ENCODE data around the gene WDR81. TPM values are rescaled to one million over a fixed set of nuclear protein-coding genes. Genes with fewer than 3 reads are reported as not detected.

Gene WDR81
- total and polyA plus RNA-seq, 10 of the 15 experiments (the other 5 are each of a cell fraction or from before 2014, with no cell fraction given), result 0.13 to 22.4 (median 7.3) TPM; not detected in 1

GRCh38 chr17:1785930-1786329, 61.4 kb downstream of the WDR81 start (continued):
- TF ChIP-seq, protein P1, sequence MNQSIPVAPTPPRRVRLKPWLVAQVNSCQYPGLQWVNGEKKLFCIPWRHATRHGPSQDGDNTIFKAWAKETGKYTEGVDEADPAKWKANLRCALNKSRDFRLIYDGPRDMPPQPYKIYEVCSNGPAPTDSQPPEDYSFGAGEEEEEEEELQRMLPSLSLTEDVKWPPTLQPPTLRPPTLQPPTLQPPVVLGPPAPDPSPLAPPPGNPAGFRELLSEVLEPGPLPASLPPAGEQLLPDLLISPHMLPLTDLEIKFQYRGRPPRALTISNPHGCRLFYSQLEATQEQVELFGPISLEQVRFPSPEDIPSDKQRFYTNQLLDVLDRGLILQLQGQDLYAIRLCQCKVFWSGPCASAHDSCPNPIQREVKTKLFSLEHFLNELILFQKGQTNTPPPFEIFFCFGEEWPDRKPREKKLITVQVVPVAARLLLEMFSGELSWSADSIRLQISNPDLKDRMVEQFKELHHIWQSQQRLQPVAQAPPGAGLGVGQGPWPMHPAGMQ (IDR thresholded peaks at IDR 0.05; ENCODE audit: borderline replicate concordance), result no peak
- TF ChIP-seq HDGF (IDR thresholded peaks at IDR 0.05) (no peak), TCF7 (IDR thresholded peaks at IDR 0.05; ENCODE audit: borderline replicate concordance) (no peak), SMAD5 (IDR thresholded peaks at IDR 0.05; ENCODE audit: low read depth) (no peak), CBX5 (IDR thresholded peaks at IDR 0.05; ENCODE audit: low read depth) (no peak)

GRCh38 chr17:1786708-1787107, 62.2 kb downstream of the WDR81 start:
- Histone ChIP-seq H3K27me3 (replicated peaks in 1 of 2; ENCODE audit: control insufficient read depth in 2 of 2, insufficient read depth in 2 of 2, low read length in 1 of 2) (no peaks in the 10 kb centered on the region), H3K36me3 (ENCODE audit: control insufficient read depth in 2 of 2, insufficient read depth in 2 of 2, low read length in 1 of 2) (peaks cover 12 to 14% of the 10 kb centered on the region in 2 experiments), H3K9ac (ENCODE audit: control insufficient read depth, insufficient read depth, low read length) (no peak overlapping the region), H3K4me1 (ENCODE audit: control insufficient read depth, insufficient read depth, low read length) (no peaks in the 10 kb centered on the region), H3K9me3 (replicated peaks; ENCODE audit: control insufficient read depth, insufficient read depth, low read length) (no peaks in the 10 kb centered on the region), H3K4me2 (ENCODE audit: control insufficient read depth, insufficient read depth) (no peak overlapping the region), H3K27ac (ENCODE audit: control insufficient read depth, insufficient read depth) (no peak overlapping the region), H3K79me2 (ENCODE audit: control insufficient read depth, insufficient read depth, low read length) (no peaks in the 10 kb centered on the region), H4K20me1 (ENCODE audit: control insufficient read depth, insufficient read depth) (no peaks in the 10 kb centered on the region), H3K4me3 (no peak overlapping the region), H2AFZ (ENCODE audit: control insufficient read depth, low read depth, low read length) (no peak overlapping the region)
- ChIA-PET RAD21 (ENCODE audit: unreplicated experiment) (interaction anchor here (0.6 kb wide), 1 partner anchor 9 kb away, joined by 3 read pairs; no protein-coding TSS in a partner anchor), SMC1A (ENCODE audit: uncharacterized antibody, unreplicated experiment) (interaction anchor here (0.5 to 0.8 kb wide), 2 partner anchors 66 to 567 kb away, joined by 3 to 4 read pairs; no protein-coding TSS in a partner anchor), CTCF (interaction anchor here (8.5 kb wide), 1 partner anchor 66 kb away, joined by 121 read pairs; no protein-coding TSS in a partner anchor), POLR2A (no interaction called here)
- intact Hi-C loops (cut with micrococcal nuclease; ENCODE audit: unreplicated experiment), result loop anchor here (10.0 kb wide), 1 partner anchor 122 kb away; no protein-coding TSS in a partner anchor
- in situ Hi-C loops (cut with MboI), result no loop called here
- FAIRE-seq (no peak), DNase-seq (ENCODE audit: low read depth, low spot score) (no peak), ATAC-seq (no peak)
- TF ChIP-seq IRF4 (IDR thresholded peaks at IDR 0.05; ENCODE audit: low read depth, low read length), result no peak
- TF ChIP-seq CHD2 (IDR thresholded peaks at IDR 0.05; ENCODE audit: borderline replicate concordance, low read depth, low read length), result no peak
- TF ChIP-seq NR2F1 (conservative IDR thresholded peaks at IDR 0.05), result no peak
- TF ChIP-seq, protein P2, sequence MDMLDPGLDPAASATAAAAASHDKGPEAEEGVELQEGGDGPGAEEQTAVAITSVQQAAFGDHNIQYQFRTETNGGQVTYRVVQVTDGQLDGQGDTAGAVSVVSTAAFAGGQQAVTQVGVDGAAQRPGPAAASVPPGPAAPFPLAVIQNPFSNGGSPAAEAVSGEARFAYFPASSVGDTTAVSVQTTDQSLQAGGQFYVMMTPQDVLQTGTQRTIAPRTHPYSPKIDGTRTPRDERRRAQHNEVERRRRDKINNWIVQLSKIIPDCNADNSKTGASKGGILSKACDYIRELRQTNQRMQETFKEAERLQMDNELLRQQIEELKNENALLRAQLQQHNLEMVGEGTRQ (IDR thresholded peaks at IDR 0.05; ENCODE audit: borderline replicate concordance, low read depth, low read length), result no peak
- TF ChIP-seq RB1 (IDR thresholded peaks at IDR 0.05; ENCODE audit: borderline replicate concordance), result no peak
- 91% methylated on average over 7 of the region's 7 CpGs for WGBS (ENCODE audit: insufficient coverage, insufficient replicate concordance, low lambda C conversion rate, missing lambda C conversion rate)
- no TSS peak for BruUV-seq (replicated peaks)

All from GM12878 (cell line).